A549 treated with AZD9567 at 1 μM for 4 hours (cell line): ENCODE results near the gene HEXIM2. TPM values are rescaled to one million over a fixed set of nuclear protein-coding genes. Genes with fewer than 3 reads are reported as not detected.

Source experiments
- total RNA-seq: library from RNA; stranded (reverse); fragments of 200-300 nt; extraction: Qiagen RNA extraction; gene quantifications from 5 replicates; pipeline ENCODE4 v1.2.3, GENCODE V29; 2022; ENCODE audit not compliant: insufficient read depth

HEXIM2 gene
- 13.2 to 21.8 TPM (median 15.3 TPM) in 5 replicates for total RNA-seq

DNA sequence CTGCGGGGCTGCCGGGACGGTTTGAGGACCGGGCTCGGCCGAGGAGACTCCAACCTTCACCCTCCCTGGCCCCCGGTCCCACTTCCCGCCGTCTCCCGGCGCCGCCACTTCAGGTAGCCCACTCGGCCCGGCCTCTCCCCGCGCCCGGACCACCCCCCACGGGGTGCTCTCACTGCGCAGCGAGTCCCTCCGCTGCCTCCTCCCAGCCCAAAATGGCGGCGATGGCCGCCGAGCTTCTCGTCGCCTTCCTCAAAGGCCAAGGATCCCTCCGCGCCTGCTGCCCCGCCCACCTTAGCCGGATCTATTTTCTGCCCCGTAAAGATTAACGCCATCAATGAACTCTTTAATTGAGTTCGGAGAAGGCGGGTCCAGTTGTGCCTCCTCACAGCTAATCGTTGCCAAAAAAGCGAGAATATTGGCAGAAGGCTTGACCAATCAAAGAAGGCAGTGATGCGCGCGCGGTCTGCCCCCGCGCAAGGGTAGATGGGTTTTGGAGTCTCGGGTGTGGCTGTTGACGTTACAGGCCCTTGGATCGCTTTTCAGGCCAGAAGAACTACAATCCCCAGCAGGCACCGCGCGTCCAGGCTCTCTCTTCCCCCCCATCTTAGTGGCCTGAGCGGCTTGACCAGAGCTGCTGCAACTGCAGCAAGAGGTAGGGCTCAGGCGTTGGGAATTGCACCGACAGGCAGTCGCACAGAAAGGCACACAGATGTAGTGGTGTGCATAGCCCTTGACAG is at the start of gene HEXIM2:
Gene HEXIM2 (plus strand): TSS at position 588 of the 737 bp plus-strand sequence. CDS start 919 bp downstream, outside the sequence.

DNA sequence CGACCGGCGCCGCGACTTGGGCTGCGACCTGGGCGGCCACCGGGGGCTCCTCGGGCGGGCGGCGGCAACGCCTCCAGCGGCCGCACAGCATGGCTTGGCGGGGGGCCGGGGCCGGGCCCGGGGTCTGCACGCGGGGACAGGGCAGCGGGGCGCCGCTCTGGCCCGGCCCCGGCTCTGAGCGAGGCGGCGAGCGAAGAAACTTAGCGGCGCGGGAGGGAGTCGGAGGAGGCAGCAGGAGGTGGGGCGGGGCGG is 29.4 kb upstream of the HEXIM2 start, which contains the start of gene PLCD3:
Gene PLCD3 (minus strand): TSS at position 196 of the 252 bp plus-strand sequence. CDS start 105 bp downstream, at position 91.

DNA sequence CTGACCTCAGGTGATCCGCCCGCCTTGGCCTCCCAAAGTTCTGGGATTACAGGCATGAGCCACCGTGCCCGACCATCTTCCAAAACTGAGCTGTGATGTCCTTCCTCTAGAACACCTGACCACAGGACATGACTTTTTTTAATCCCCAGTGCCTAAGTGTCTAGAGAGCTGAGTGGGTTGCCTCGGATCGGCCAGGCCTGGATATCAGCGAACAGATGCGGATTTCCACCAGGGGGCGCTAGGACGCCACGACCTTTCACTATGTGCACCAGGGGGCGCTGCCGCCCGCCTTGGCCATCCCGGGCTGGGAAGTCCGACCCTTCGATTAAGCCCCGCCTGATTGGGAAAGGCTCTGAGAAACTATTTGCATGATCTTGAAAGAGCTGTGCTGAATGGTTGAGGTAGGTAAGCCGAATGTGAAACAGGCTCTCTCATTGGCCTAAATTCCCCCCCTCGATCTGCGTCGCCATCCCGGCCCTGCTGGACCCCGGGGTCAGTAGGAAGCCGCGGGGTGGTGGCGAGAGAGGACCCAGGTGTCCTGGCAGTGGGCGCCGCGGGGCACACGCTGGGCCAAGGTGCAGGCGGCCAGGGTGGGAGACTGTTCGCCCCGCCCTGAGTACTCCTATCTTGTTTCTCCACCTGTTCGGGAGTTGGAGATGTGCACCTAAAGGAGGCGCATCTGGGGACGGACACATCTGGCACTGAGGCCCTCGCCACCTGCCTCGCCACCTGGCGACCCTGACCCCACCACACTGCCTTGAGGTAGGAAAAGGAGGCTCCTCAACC is 26.3 kb upstream of the HEXIM2 start, which contains the start of gene ACBD4:
Gene ACBD4 (plus strand): TSS at position 496 of the 786 bp plus-strand sequence. CDS start 458 bp downstream, outside the sequence.

DNA sequence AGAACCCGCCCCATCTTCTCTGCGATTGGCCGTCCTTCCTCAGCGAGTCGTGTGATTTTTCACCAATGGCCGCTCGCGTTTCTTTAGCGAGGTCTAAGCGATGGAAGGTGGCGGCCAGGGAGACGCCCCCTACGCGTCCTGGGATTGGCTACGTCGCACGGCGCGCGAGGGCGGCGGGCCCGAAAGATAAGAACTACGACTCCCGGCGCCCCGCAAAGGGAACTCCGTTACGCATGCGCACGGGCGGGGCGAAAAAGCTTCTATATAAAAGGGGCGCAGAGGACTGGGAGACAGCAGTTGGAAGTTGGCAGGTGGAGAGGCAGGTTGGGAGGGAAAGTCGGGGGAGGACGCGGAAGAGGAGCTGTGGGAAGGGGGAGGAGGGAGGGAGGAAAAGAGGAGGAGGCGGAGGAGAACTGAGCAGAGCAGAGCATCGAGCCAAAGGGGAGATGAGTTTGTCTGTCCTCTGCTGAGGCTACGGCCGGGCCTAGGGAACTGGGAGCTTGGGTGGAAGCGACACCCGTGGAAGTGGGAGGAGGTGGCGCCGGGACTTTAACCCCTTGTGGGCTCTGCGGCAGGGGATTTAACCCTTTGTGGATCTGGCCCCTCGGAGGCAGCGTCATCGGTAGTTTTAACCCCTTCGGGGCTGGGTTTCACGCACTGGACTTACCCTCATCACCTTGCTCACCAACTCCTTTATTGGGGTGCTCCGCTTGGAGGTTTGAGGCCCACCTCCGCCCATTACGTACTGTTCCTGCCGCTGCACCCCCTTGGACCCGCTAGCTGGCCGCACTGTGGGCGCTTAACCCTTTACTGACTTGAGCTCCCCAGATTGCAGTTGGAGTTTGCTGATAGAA is 13.3 kb upstream of the HEXIM2 start, which contains the start of gene HEXIM1:
Gene HEXIM1 (plus strand): TSS at position 293 of the 854 bp plus-strand sequence. CDS start 716 bp downstream, outside the sequence.

Other genes with a start within 250 kb of the HEXIM2 start
- gene GFAP, start 246.4 kb upstream of the HEXIM2 start, total RNA-seq, result 0.52 to 0.63 TPM (median 0.54 TPM) in 4 of 5 replicates, not detected in the other
- 27.7 to 41.2 TPM (median 37.6 TPM) in 5 replicates for gene KIF18B, start 214.1 kb upstream of the HEXIM2 start, total RNA-seq
- gene C1QL1, start 193.6 kb upstream of the HEXIM2 start, total RNA-seq, result 14.9 to 29.1 TPM (median 26.6 TPM) in 5 replicates
- 18.1 to 21.5 TPM (median 19.4 TPM) in 5 replicates for gene DCAKD, start 110.2 kb upstream of the HEXIM2 start, total RNA-seq
- gene NMT1, start 100.6 kb upstream of the HEXIM2 start, total RNA-seq, result 118 to 186 TPM (median 166 TPM) in 5 replicates
- 159 to 180 TPM (median 164 TPM) in 5 replicates for gene PLCD3, start 29.4 kb upstream of the HEXIM2 start, total RNA-seq
- gene ACBD4, start 26.2 kb upstream of the HEXIM2 start, total RNA-seq, result 3.0 to 9.2 TPM (median 7.7 TPM) in 5 replicates
- gene HEXIM1, start 13.4 kb upstream of the HEXIM2 start, total RNA-seq, result 49.5 to 55.6 TPM (median 53.2 TPM) in 5 replicates
- 25.4 to 35.1 TPM (median 26.4 TPM) in 5 replicates for gene FMNL1, start 60.0 kb downstream of the HEXIM2 start, total RNA-seq
- gene SPATA32, start 100.2 kb downstream of the HEXIM2 start, total RNA-seq, result 0.08 to 0.21 TPM (median 0.15 TPM) in 4 of 5 replicates, not detected in the other
- gene MAP3K14, start 155.1 kb downstream of the HEXIM2 start, total RNA-seq, result 37.0 to 64.7 TPM (median 44.2 TPM) in 5 replicates